Kidney tubule cell (primary cell): Measurements from ENCODE around the gene C1orf159.

ENCODE experiments used
- DNase-seq: peaks from one replicate; pipeline ENCODE4 v3.0.0-alpha.2; 2018; ENCODE audit warnings: low spot score

Gene C1orf159

DNA sequence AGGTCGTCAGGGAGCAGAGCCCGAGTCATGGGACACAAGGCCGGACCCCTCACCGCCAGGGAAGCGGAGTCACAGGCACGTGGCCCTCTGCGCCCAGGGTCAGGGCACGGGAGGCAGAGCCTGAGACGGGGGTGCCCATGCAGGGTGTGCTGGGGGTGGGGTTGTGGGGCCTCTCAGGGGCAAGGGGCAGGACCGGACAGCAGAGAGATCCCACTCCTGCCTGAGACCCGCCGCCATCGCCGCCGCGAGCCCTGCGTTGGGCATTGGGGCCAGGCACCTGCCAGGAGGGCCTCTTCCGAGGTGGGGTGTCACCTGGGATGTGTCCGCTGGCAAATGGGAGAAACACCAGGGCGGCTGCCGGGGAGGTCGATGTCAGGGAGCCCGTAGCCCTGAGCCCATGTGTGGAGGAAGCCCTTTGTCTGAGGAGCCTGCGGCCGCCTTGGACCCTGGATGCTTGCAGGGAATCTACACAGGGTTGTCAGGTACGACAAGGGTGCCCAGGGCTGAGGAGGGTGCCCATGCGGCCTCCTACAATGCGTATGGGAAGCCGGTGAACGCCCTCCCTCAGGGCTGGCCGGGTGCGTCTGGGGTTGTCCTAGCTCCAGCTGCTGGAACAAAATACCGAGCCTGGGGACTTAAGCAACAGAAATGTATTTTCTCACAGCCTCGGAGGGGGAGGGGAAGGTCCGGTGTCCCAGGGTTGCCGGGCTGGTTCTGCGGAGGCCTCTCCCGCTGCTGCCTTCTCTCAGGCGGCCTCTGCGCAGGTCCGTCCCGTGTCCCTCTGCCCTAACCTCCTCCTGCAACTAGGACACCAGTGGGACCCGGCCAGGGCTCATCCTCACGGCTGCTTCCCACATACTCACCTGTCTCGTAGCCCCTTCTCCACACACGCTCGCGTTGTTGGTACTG is 16.4 kb upstream of the C1orf159 start:
- DNase-seq, result peak; percentile 41

GRCh38 chr1:1130206-1131120 is 14.6 kb upstream of the C1orf159 start:
- DNase-seq, result peak; percentile 85

GRCh38 chr1:1129381-1129821 is 13.5 kb upstream of the C1orf159 start:
- peak; percentile 24 for DNase-seq

GRCh38 chr1:1128454-1129139 is 12.7 kb upstream of the C1orf159 start:
- peak; percentile 78 for DNase-seq

- no peak for DNase-seq
Observed at GRCh38 chr1:1127551-1128451, 11.9 kb upstream of the C1orf159 start.

DNA sequence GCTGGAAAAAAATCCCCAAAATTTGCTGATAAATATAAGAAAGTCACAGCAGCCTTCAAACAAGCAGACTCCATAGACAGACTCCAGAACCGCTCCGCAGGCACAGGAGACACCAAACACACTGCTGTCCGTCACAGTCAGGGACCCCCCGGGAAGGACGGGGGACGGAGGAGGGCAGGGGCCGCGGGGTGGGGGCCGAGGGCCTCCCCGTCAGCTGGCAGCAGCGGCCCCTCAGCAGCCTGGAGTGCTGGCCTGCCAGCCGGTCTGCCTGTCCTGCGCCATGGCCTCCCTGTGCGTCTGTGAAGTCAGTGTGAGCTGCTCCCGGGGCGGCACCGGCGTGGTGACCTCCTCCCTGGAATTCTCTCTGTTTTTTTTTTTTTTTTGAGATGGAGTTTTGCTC is 10.1 kb upstream of the C1orf159 start:
- no peak for DNase-seq

- no peak for DNase-seq
Observed at GRCh38 chr1:1124786-1125642, 9.1 kb upstream of the C1orf159 start.

GRCh38 chr1:1124508-1124785 is 8.6 kb upstream of the C1orf159 start:
- DNase-seq, result no peak

GRCh38 chr1:1123581-1124507 is 8.0 kb upstream of the C1orf159 start:
- DNase-seq, result no peak

- DNase-seq, result no peak
Observed at GRCh38 chr1:1122981-1123480, 7.1 kb upstream of the C1orf159 start.

- DNase-seq, result peak; percentile 77
Observed at GRCh38 chr1:1122078-1122811, 6.4 kb upstream of the C1orf159 start.

GRCh38 chr1:1121611-1122077 is 5.8 kb upstream of the C1orf159 start:
- DNase-seq, result no peak

DNA sequence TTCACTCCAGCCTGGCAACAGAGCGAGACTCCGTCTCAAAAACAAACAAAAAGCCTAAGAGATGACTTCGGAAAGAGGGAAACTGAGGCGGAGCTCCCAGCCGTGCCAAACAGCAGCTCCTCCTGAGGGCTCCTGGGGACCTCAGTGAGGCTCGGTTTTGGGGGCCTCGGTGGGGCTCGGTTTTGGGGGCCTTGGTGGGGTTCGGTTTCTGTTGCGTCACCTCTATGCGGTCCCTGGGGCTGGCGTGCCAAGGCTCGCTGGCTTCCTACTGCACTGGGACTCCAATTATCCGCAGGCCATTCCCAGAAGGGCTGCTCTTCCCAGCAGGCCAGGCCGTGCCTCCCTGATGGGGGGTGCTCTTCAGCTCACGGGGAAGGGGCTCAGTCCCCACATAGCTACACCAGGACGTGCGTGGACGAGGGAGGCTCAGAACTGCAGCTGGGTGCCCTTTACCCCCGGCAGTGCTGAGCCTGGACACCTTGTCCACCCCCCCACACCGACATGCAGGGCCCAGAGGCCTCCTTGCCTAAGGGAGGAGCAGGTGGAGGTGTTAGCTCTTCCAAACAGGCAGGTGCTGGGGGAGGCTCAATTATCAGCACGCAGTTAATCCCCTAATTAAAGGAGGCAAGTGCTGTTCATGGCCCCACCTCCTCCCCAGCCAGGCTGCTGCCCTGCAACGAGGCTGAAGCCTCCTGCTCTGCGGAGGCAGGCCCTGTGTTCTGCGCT is 5.1 kb upstream of the C1orf159 start:
- DNase-seq, result no peak

DNA sequence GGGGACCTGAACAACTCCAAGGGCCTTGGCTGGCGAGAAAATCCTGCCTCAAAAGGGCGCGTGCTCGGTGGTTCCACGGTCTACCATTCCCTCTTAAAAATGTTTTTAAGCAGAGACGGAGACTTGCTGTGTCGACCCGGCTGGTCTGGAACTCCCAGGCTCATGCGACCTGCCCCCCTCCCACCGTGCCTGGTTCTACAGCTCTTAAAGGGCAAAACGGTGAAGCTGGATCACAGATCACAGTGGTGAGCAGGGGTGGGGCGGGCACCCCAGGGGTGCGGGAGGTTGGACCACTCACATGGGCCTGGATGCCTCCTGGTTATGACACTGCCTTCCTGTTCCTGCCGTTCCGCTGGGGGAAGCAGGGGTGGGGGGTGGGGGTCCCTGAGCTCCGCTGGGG is 4.2 kb upstream of the C1orf159 start:
- DNase-seq, result no peak

- DNase-seq, result no peak
Observed at GRCh38 chr1:1119272-1119890, 3.5 kb upstream of the C1orf159 start.

GRCh38 chr1:1118876-1119220 is 3.0 kb upstream of the C1orf159 start:
- no peak for DNase-seq
